ENCODE data around the gene MEGF11.

Gene MEGF11

GRCh38 chr15:66035901-66036300 lies 217.6 kb downstream of the MEGF11 start:
- Histone ChIP-seq H3K79me2 (ENCODE audit: insufficient read depth, low read length) (no peaks in the 10 kb centered on the region), H3K27ac (ENCODE audit: low read depth, low read length) (no peak overlapping the region), H3K27me3 (ENCODE audit: low read length) (no peaks in the 10 kb centered on the region), H3K9ac (ENCODE audit: low read length) (no peak overlapping the region), H3K9me2 (replicated peaks; ENCODE audit: insufficient read depth, low read length) (no peaks in the 10 kb centered on the region), H4K20me1 (ENCODE audit: low read depth, low read length) (no peaks in the 10 kb centered on the region), H3K9me3 (ENCODE audit: insufficient read depth, low read length) (peaks cover 12% of the 10 kb centered on the region; the same call in 1 of the 2 replicates), H3K36me3 (ENCODE audit: low read length) (no peaks in the 10 kb centered on the region; the same call in 1 of the 2 replicates), H3K4me3 (ENCODE audit: insufficient read depth, low read length, poor library complexity, severe bottlenecking) (no peak overlapping the region), H2AFZ (ENCODE audit: low read depth, low read length, severe bottlenecking) (no peak overlapping the region), H3F3A (ENCODE audit: insufficient read depth) (no peaks in the 10 kb centered on the region), H3K4me2 (ENCODE audit: low read depth, low read length, poor library complexity, severe bottlenecking) (no peak overlapping the region)
- TF ChIP-seq CTCF (IDR thresholded peaks at IDR 0.05; ENCODE audit: insufficient read depth, low read length, poor library complexity, severe bottlenecking): no peak
- no peak for TF ChIP-seq EZH2phosphoT487 (conservative IDR thresholded peaks at IDR 0.05; ENCODE audit: low read length)

GRCh38 chr15:66033143-66033542 lies 220.4 kb downstream of the MEGF11 start:
- H3K27ac ChIP-seq (ENCODE audit: low read depth, low read length): no peak overlapping the region
- no peaks in the 10 kb centered on the region; the same call in 1 of the 2 replicates for H3K36me3 ChIP-seq (ENCODE audit: low read length)
- H3K9me3 ChIP-seq (ENCODE audit: insufficient read depth, low read length): peaks cover 12% of the 10 kb centered on the region; the same call in 1 of the 2 replicates
- H4K20me1 ChIP-seq (ENCODE audit: low read depth, low read length): no peaks in the 10 kb centered on the region
- no peaks in the 10 kb centered on the region for H3K9me2 ChIP-seq (replicated peaks; ENCODE audit: insufficient read depth, low read length)
- no peaks in the 10 kb centered on the region for H3F3A ChIP-seq (ENCODE audit: insufficient read depth)
- H3K27me3 ChIP-seq (ENCODE audit: low read length): no peaks in the 10 kb centered on the region
- no peak overlapping the region for H3K4me3 ChIP-seq (ENCODE audit: insufficient read depth, low read length, poor library complexity, severe bottlenecking)
- TF ChIP-seq CTCF (IDR thresholded peaks at IDR 0.05; ENCODE audit: insufficient read depth, low read length, poor library complexity, severe bottlenecking) (no peak), EZH2phosphoT487 (conservative IDR thresholded peaks at IDR 0.05; ENCODE audit: low read length) (no peak)
- H2AFZ ChIP-seq (ENCODE audit: low read depth, low read length, severe bottlenecking): no peak overlapping the region
- H3K9ac ChIP-seq (ENCODE audit: low read length): no peak overlapping the region
- H3K79me2 ChIP-seq (ENCODE audit: insufficient read depth, low read length): no peaks in the 10 kb centered on the region
- H3K4me2 ChIP-seq (ENCODE audit: low read depth, low read length, poor library complexity, severe bottlenecking): no peak overlapping the region

- H3K27ac ChIP-seq (ENCODE audit: low read depth, low read length): no peak overlapping the region
- peaks cover 12% of the 10 kb centered on the region; the same call in 1 of the 2 replicates for H3K9me3 ChIP-seq (ENCODE audit: insufficient read depth, low read length)
- H2AFZ ChIP-seq (ENCODE audit: low read depth, low read length, severe bottlenecking): no peak overlapping the region
- H3K27me3 ChIP-seq (ENCODE audit: low read length): no peaks in the 10 kb centered on the region
- H3K9ac ChIP-seq (ENCODE audit: low read length): no peak overlapping the region
- H3K9me2 ChIP-seq (replicated peaks; ENCODE audit: insufficient read depth, low read length): no peaks in the 10 kb centered on the region
- no peaks in the 10 kb centered on the region; the same call in 1 of the 2 replicates for H3K36me3 ChIP-seq (ENCODE audit: low read length)
- no peaks in the 10 kb centered on the region for H3F3A ChIP-seq (ENCODE audit: insufficient read depth)
- H3K4me2 ChIP-seq (ENCODE audit: low read depth, low read length, poor library complexity, severe bottlenecking): no peak overlapping the region
- H3K79me2 ChIP-seq (ENCODE audit: insufficient read depth, low read length): no peaks in the 10 kb centered on the region
- H3K4me3 ChIP-seq (ENCODE audit: insufficient read depth, low read length, poor library complexity, severe bottlenecking): no peak overlapping the region
- H4K20me1 ChIP-seq (ENCODE audit: low read depth, low read length): no peaks in the 10 kb centered on the region
- TF ChIP-seq EZH2phosphoT487 (conservative IDR thresholded peaks at IDR 0.05; ENCODE audit: low read length) (no peak), CTCF (IDR thresholded peaks at IDR 0.05; ENCODE audit: insufficient read depth, low read length, poor library complexity, severe bottlenecking) (no peak)
Observed at GRCh38 chr15:66032006-66032405, 221.5 kb downstream of the MEGF11 start.
